Amygdala (tissue), 56 donors: ENCODE measurements around the gene CDIPT.
A peak's percentile ranks its signal among the peaks of the same experiment; 100 is the strongest.

Source experiments
- DNase-seq, 56 donors: peaks; one replicate each; lab custom pipeline; 2025; lab: John Stamatoyannopoulos, UW

The CDIPT gene

GRCh38 chr16:29813644-29814562 is 49.1 kb downstream of the CDIPT start:
- DNase-seq: no peak

GRCh38 chr16:29812754-29813643 is 50.0 kb downstream of the CDIPT start:
- peak in 3 of 56 donors; percentile 25 to 48 (median 40) for DNase-seq

GRCh38 chr16:29811896-29812665 is 50.9 kb downstream of the CDIPT start, which contains the start of gene PRRT2:
PRRT2 (plus strand) TSS chr16:29812193; CDS start chr16:29813055, 862 bp downstream.
- DNase-seq: peak in 44 of 56 donors; percentile 33 to 86 (median 69)

- peak in 55 of 56 donors; percentile 38 to 98 (median 87) for DNase-seq
Observed at GRCh38 chr16:29811170-29811895, 51.7 kb downstream of the CDIPT start.

GRCh38 chr16:29810699-29811169 is 52.3 kb downstream of the CDIPT start:
- DNase-seq: no peak

GRCh38 chr16:29809850-29810698 is 53.0 kb downstream of the CDIPT start:
- peak in 1 of 56 donors; percentile 17 for DNase-seq

DNA sequence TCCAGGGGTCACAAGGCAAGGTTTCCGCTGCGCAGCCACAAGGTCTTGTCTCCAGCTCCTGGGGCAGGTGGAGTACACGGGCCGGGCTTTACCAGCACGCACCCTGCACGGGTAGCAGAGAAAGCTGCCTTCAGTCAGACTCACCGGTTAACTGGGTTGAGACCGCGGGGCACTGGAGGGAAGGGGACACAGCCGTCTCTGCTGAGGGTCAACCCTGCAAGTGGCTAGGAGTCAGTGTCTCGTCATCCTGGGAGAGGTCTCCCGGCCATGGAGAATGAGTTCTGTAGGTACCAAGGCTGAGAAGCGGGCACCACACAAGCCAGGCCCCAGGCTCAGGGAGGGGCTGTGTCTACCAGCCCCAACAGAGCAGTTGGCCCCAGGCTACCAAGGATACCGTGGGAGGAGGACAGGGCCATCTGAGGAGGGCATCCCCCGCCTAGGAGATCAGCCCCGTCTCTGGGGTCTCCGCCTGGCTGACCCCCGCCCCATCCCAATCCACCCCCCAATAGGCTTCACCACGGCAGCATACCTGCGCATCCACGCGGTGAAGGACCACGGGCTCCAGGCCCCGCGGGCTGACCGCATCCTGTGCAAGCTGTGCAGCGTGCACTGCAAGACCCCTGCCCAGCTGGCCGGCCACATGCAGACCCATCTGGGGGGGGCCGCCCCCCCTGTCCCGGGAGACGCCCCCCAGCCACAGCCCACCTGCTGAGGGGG is 53.8 kb downstream of the CDIPT start:
- DNase-seq: no peak
